ENCODE results near the gene KANTR. TPM values are rescaled to one million over a fixed set of nuclear protein-coding genes. Genes with fewer than 3 reads are reported as not detected.

The KANTR gene
- total and polyA plus RNA-seq, 3 donors from 2014 or later: 3.0 to 46.1 (median 39.3) TPM

DNA sequence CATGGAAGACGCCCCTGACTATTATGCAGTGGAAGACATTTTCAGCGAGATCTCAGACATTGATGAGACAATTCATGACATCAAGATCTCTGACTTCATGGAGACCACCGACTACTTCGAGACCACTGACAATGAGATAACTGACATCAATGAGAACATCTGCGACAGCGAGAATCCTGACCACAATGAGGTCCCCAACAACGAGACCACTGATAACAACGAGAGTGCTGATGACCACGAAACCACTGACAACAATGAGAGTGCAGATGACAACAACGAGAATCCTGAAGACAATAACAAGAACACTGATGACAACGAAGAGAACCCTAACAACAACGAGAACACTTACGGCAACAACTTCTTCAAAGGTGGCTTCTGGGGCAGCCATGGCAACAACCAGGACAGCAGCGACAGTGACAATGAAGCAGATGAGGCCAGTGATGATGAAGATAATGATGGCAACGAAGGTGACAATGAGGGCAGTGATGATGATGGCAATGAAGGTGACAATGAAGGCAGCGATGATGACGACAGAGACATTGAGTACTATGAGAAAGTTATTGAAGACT, 8.2 kb upstream of the KANTR start:
- H3K4me1 ChIP-seq: peaks cover 2% of the 10 kb centered on the region
- H3K27me3 ChIP-seq: no peaks in the 10 kb centered on the region
- 69% methylated on average over 13 to 17 of the region's 17 CpGs for WGBS, 2 donors
- peak overlapping the region in 1 of 2 donors; percentile 91 for H3K4me3 ChIP-seq
- TF ChIP-seq POLR2A (IDR thresholded peaks at IDR 0.05): no peak
- TF ChIP-seq CTCF (IDR thresholded peaks at IDR 0.05): no peak
- no peaks in the 10 kb centered on the region for H3K9me3 ChIP-seq
- H3K27ac ChIP-seq: peak overlapping the region; percentile 96 to 97
- no peak for DNase-seq
- intact Hi-C loops (cut with DNase I; ENCODE audit: low total_unique reads): no loop called here
- H3K36me3 ChIP-seq (ENCODE audit: low read depth, missing control alignments): no peaks in the 10 kb centered on the region

GRCh38 chrX:53086464-53086863, 7.5 kb upstream of the KANTR start:
- peak; percentile 91 for DNase-seq
- 14 to 51% methylated on average over 1 to 6 of the region's 6 CpGs for WGBS, 2 donors
- Histone ChIP-seq H3K4me1 (peaks cover 2% of the 10 kb centered on the region), H3K4me3 (no peak overlapping the region), H3K27me3 (no peaks in the 10 kb centered on the region), H3K9me3 (no peaks in the 10 kb centered on the region), H3K27ac (peak overlapping the region; percentile 85 to 96), H3K36me3 (ENCODE audit: low read depth, missing control alignments) (no peaks in the 10 kb centered on the region)
- no peak for TF ChIP-seq CTCF (IDR thresholded peaks at IDR 0.05)
- TF ChIP-seq POLR2A (IDR thresholded peaks at IDR 0.05): no peak
- intact Hi-C loops (cut with DNase I; ENCODE audit: low total_unique reads): no loop called here

DNA sequence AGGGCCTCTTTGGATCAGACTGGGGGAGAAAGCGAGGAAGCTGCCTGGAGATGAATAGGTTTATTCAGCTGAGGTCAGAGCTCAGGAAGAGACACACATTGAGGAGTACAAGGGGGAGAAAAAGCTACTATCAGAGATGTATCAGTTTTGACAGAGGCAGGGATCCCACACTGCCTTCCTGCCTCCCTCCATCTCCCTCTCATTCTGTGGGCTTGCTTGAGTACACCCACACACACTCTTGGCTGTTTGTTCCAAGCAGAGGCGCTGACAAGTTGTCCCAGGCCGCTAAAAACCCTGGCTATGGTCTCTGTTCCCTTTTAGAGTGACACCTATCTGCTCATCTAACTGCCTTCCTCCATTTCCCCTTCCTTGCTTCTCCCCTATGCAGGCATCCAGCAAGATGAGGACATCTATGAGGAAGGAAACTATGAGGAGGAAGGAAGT, 6.5 kb upstream of the KANTR start:
- peak; percentile 66 for DNase-seq
- H3K27me3 ChIP-seq: no peaks in the 10 kb centered on the region
- peak overlapping the region in 1 of 2 donors; percentile 50 for H3K4me3 ChIP-seq
- H3K36me3 ChIP-seq (ENCODE audit: low read depth, missing control alignments): no peaks in the 10 kb centered on the region
- 27 to 40% methylated on average over 3 of the region's 3 CpGs for WGBS, 2 donors
- H3K4me1 ChIP-seq: peaks cover 2% of the 10 kb centered on the region
- H3K9me3 ChIP-seq: no peaks in the 10 kb centered on the region
- TF ChIP-seq CTCF (IDR thresholded peaks at IDR 0.05) (no peak), POLR2A (IDR thresholded peaks at IDR 0.05) (no peak)
- H3K27ac ChIP-seq: peak overlapping the region; percentile 85 to 89
- intact Hi-C loops (cut with DNase I; ENCODE audit: low total_unique reads): no loop called here

DNA sequence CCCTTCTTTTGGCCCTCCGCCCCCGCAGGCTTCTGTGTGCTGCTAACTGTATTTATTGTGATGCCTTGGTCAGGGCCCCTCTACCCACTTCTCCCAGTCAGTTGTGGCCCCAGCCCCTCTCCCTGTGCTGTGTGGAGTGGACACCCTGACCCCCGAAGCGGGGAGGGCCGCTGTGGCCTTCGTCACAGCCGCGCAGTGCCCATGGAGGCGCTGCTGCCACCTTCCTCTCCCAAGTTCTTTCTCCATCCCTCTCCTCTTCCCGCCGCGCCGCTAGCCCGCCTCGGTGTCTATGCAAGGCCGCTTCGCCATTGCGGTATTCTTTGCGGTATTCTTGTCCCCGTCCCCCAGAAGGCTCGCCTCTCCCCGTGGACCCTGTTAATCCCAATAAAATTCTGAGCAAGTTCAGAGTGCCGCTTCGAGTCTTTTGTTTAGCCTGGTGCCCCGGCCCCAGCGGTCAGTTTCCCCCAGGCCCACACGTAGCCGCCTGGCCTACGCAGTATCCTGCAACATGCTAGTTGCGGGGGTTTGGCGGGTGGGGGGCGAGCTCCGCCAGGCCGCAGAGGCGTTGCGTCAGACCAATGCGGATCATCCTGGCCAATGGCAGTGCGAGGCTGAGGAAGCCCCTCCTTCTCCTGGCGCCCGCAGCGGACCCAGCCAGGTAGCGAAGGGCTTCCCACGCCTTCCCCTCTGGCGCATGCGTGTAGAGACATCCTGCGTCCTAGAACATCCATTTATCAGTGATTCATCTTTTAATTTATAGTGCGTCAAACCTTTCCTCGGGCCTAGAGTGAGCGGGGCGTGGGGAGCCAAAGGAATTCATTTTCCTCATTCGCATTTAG, 5.6 kb upstream of the KANTR start:
- intact Hi-C loops (cut with DNase I; ENCODE audit: low total_unique reads): no loop called here

More for the DNA sequence above, 5.6 kb upstream of the KANTR start:
- Histone ChIP-seq H3K36me3 (ENCODE audit: low read depth, missing control alignments) (no peaks in the 10 kb centered on the region), H3K27ac (peak overlapping the region; percentile 85 to 89), H3K4me3 (peak overlapping the region; percentile 31 to 50), H3K4me1 (peaks cover 2% of the 10 kb centered on the region), H3K9me3 (no peaks in the 10 kb centered on the region), H3K27me3 (no peaks in the 10 kb centered on the region)
- WGBS, 2 donors: 15 to 41% methylated on average over 14 to 46 of the region's 51 CpGs
- DNase-seq: peak; percentile 89
- TF ChIP-seq POLR2A (IDR thresholded peaks at IDR 0.05) (no peak), CTCF (IDR thresholded peaks at IDR 0.05) (no peak)
